Stimulated activated CD8-positive, alpha-beta memory T cell treated with anti-CD3 and anti-CD28 coated beads, Interleukin-15, amount 100 ng/mL, for 4 hours (primary cell): ENCODE results near the gene GRK3.
"Not testable (repeated sequence)": the region's sequence is repeated elsewhere in the genome, so short reads cannot be mapped to it uniquely, and the experiment has no call there.

Experiments
- DNase-seq, 2 donors: peaks; one replicate each; pipeline ENCODE4 v3.0.0-alpha.2; 2020; ENCODE audit warnings: low read depth in 2 of 2

The GRK3 gene

GRCh38 chr22:25564320-25564978, at the start of gene GRK3:
Gene GRK3, plus strand, starts transcription at chr22:25564675. Its CDS starts 366 bp downstream, at chr22:25565041.
- peak; percentile 51 for DNase-seq

- no peak for DNase-seq
Measured at GRCh38 chr22:25518000-25518663, 46.3 kb upstream of the GRK3 start.

GRCh38 chr22:25525376-25525775, 39.1 kb upstream of the GRK3 start:
- no peak for DNase-seq

GRCh38 chr22:25525804-25526584, 38.5 kb upstream of the GRK3 start:
- not testable (repeated sequence) for DNase-seq

- DNase-seq = not testable (repeated sequence)
Measured at GRCh38 chr22:25527016-25527415, 37.5 kb upstream of the GRK3 start.

GRCh38 chr22:25528068-25528467, 36.4 kb upstream of the GRK3 start:
- DNase-seq = not testable (repeated sequence)

- not testable (repeated sequence) for DNase-seq
Measured at GRCh38 chr22:25529059-25529458, 35.4 kb upstream of the GRK3 start.

GRCh38 chr22:25529541-25530137, 34.8 kb upstream of the GRK3 start:
- not testable (repeated sequence) for DNase-seq

- not testable (repeated sequence) for DNase-seq
Measured at GRCh38 chr22:25531677-25532076, 32.8 kb upstream of the GRK3 start.

- DNase-seq = no peak
Measured at GRCh38 chr22:25534724-25535123, 29.8 kb upstream of the GRK3 start.

GRCh38 chr22:25536589-25536988, 27.9 kb upstream of the GRK3 start:
- no peak for DNase-seq

GRCh38 chr22:25540166-25540907, 24.1 kb upstream of the GRK3 start:
- DNase-seq = no peak

GRCh38 chr22:25540908-25541660, 23.4 kb upstream of the GRK3 start:
- DNase-seq = no peak

- DNase-seq = no peak
Measured at GRCh38 chr22:25542191-25542590, 22.3 kb upstream of the GRK3 start.

GRCh38 chr22:25542720-25543402, 21.6 kb upstream of the GRK3 start:
- no peak for DNase-seq

GRCh38 chr22:25545146-25545545, 19.3 kb upstream of the GRK3 start:
- no peak for DNase-seq

- DNase-seq = no peak
Measured at GRCh38 chr22:25545672-25546071, 18.8 kb upstream of the GRK3 start.

- DNase-seq = no peak
Measured at GRCh38 chr22:25546242-25546641, 18.2 kb upstream of the GRK3 start.

- DNase-seq = no peak
Measured at GRCh38 chr22:25546751-25547150, 17.7 kb upstream of the GRK3 start.

GRCh38 chr22:25548866-25549464, 15.5 kb upstream of the GRK3 start:
- no peak for DNase-seq
